Progenitor cell of endocrine pancreas (in vitro differentiated cells): ENCODE measurements around the gene WFDC9. TPM values are rescaled to one million over a fixed set of nuclear protein-coding genes. Genes with fewer than 3 reads are reported as not detected.
"Not testable (repeated sequence)": the region's sequence is repeated elsewhere in the genome, so short reads cannot be mapped to it uniquely, and the experiment has no call there.

Source experiments
- DNase-seq: peaks from one replicate; pipeline ENCODE4 v3.0.0; 2021; ENCODE audit warnings: low spot score; ENCODE audit not compliant: unreplicated experiment
- H3K27ac Mint-ChIP-seq: 2 replicates; pipeline ENCODE4 v1.8.0; 2021; ENCODE audit warnings: mild to moderate bottlenecking, moderate library complexity, mixed read lengths
- H3K27me3 Mint-ChIP-seq: 2 replicates; pipeline ENCODE4 v1.8.0; 2021; ENCODE audit warnings: mixed read lengths
- H3K36me3 Mint-ChIP-seq: 2 replicates; pipeline ENCODE4 v1.8.0; 2022; ENCODE audit warnings: mixed read lengths; ENCODE audit not compliant: insufficient read depth
- H3K4me1 Mint-ChIP-seq: 2 replicates; pipeline ENCODE4 v1.8.0; 2021; ENCODE audit warnings: low read depth, mixed read lengths
- H3K4me3 Mint-ChIP-seq: 2 replicates; pipeline ENCODE4 v1.8.0; 2021; ENCODE audit warnings: low read depth, mild to moderate bottlenecking, moderate library complexity, mixed read lengths
- H3K9me3 Mint-ChIP-seq: 2 replicates; pipeline ENCODE4 v1.8.0; 2021; ENCODE audit warnings: low read depth, mixed read lengths
- long read RNA-seq: library from polyadenylated mRNA; unstranded; transcript quantifications from one replicate; pipeline ENCODE4 v2.0.0, GENCODE V29; 2020
- total RNA-seq: library from RNA; stranded (reverse); gene quantifications from 2 replicates; pipeline ENCODE4 v1.2.1, GENCODE V29; 2021
- TF ChIP-seq, protein P1 (sequence below): fragments of 200-600 bp; sonication (generic); IDR thresholded peaks from one replicate; pipeline ENCODE4 v1.5.0; 2021; ENCODE audit warnings: antibody characterized with exemption, mild to moderate bottlenecking; ENCODE audit not compliant: unreplicated experiment

Gene WFDC9
- not detected in 2 replicates for total RNA-seq
- long read RNA-seq = 0 reads

- Mint-ChIP-seq H3K4me3 (no peak within 1 kb of the TSS), H3K27me3 (peaks cover 7% of the 10 kb centered on the region), H3K4me1 (peaks cover 1% of the 10 kb centered on the region), H3K9me3 (no peaks in the 10 kb centered on the region), H3K36me3 (no peaks in the 10 kb centered on the region), H3K27ac (no peak within 1 kb of the TSS)
- TF ChIP-seq, protein P1, sequence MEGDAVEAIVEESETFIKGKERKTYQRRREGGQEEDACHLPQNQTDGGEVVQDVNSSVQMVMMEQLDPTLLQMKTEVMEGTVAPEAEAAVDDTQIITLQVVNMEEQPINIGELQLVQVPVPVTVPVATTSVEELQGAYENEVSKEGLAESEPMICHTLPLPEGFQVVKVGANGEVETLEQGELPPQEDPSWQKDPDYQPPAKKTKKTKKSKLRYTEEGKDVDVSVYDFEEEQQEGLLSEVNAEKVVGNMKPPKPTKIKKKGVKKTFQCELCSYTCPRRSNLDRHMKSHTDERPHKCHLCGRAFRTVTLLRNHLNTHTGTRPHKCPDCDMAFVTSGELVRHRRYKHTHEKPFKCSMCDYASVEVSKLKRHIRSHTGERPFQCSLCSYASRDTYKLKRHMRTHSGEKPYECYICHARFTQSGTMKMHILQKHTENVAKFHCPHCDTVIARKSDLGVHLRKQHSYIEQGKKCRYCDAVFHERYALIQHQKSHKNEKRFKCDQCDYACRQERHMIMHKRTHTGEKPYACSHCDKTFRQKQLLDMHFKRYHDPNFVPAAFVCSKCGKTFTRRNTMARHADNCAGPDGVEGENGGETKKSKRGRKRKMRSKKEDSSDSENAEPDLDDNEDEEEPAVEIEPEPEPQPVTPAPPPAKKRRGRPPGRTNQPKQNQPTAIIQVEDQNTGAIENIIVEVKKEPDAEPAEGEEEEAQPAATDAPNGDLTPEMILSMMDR = no peak
- no peak for DNase-seq
Observed at GRCh38 chr20:45631184-45631583, at the start of gene WFDC9. Gene WFDC9 (minus strand): TSS chr20:45631284. CDS start chr20:45610181, 21,103 bp downstream.

DNA sequence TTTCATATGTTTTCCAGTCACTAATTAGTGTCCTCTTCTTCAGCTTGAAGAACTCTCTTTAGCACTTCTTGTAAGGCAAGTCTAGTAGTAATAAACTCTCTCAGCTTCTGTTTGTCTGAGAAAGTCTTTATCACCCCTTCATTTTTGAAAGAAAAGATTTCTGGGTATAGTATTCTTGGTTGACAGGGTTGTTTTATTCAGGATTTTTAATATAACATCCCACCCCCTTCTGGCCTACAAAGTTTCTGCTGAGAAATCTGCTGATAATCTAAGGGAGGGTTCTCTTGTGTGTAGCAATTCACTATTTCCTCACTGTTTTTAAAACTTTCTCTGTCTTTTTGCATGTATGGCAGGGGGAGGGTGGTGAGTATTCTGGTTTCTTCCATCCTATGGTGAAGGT, 48.6 kb upstream of the WFDC9 start:
- no peak for DNase-seq
- peaks cover 15% of the 10 kb centered on the region for H3K9me3 Mint-ChIP-seq
- no peak overlapping the region for H3K4me3 Mint-ChIP-seq
- no peaks in the 10 kb centered on the region for H3K36me3 Mint-ChIP-seq
- peaks cover 5% of the 10 kb centered on the region for H3K27me3 Mint-ChIP-seq
- TF ChIP-seq, protein P1 = no peak
- H3K4me1 Mint-ChIP-seq = no peaks in the 10 kb centered on the region
- no peak overlapping the region for H3K27ac Mint-ChIP-seq

- DNase-seq = no peak
- H3K27ac Mint-ChIP-seq = no peak overlapping the region
- H3K36me3 Mint-ChIP-seq = no peaks in the 10 kb centered on the region
- TF ChIP-seq, protein P1 = no peak
- H3K4me1 Mint-ChIP-seq = no peaks in the 10 kb centered on the region
- H3K4me3 Mint-ChIP-seq = no peak overlapping the region
- peaks cover 16% of the 10 kb centered on the region for H3K9me3 Mint-ChIP-seq
- H3K27me3 Mint-ChIP-seq = no peaks in the 10 kb centered on the region
Observed at GRCh38 chr20:45672765-45673164, 41.7 kb upstream of the WFDC9 start.

DNA sequence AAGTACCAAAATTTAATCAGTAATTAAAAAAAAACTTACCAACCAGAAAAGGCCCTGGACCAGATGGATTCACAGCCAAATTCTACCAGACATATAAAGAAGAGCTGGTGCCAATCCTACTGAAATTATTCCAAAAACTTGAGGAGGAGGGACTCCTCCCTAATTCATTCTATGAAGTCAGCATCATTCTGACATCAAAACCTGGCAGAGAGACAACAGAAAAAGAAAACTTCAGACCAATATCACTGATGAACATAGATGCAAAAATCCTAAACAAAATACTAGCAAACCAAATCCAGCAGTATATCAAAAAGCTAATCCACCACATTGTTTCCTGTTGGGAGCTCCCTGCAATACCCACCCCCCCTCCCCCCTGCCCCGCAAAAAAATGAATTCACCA, 39.1 kb upstream of the WFDC9 start, which contains the start of gene WFDC11:
Gene WFDC11, minus strand, starts transcription at position 101 of the 400 bp plus-strand sequence. CDS start 19,639 bp downstream, outside the sequence.
- no peaks in the 10 kb centered on the region for H3K4me1 Mint-ChIP-seq
- peaks cover 13% of the 10 kb centered on the region for H3K9me3 Mint-ChIP-seq
- no peaks in the 10 kb centered on the region for H3K36me3 Mint-ChIP-seq
- H3K4me3 Mint-ChIP-seq = no peak within 1 kb of the TSS
- no peak within 1 kb of the TSS for H3K27ac Mint-ChIP-seq
- H3K27me3 Mint-ChIP-seq = no peaks in the 10 kb centered on the region
- TF ChIP-seq, protein P1 = no peak
- DNase-seq = no peak

DNA sequence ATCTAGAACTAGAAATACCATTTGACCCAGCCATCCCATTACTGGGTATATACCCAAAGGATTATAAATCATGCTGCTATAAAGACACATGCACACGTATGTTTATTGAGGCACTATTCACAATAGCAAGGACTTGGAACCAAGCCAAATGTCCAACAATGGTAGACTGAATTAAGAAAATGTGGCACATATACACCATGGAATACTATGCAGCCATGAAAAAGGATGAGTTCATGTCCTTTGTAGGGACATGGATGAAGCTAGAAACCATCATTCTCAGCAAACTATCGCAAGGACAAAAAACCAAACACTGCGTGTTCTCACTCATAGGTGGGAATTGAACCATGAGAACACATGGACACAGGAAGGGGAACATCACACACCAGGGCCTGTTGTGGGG, 26.0 kb upstream of the WFDC9 start:
- H3K36me3 Mint-ChIP-seq, H3K4me3 Mint-ChIP-seq, H3K27me3 Mint-ChIP-seq, H3K4me1 Mint-ChIP-seq, DNase-seq, H3K27ac Mint-ChIP-seq: not testable (repeated sequence)
- H3K9me3 Mint-ChIP-seq = peaks cover 17% of the 10 kb centered on the region

DNA sequence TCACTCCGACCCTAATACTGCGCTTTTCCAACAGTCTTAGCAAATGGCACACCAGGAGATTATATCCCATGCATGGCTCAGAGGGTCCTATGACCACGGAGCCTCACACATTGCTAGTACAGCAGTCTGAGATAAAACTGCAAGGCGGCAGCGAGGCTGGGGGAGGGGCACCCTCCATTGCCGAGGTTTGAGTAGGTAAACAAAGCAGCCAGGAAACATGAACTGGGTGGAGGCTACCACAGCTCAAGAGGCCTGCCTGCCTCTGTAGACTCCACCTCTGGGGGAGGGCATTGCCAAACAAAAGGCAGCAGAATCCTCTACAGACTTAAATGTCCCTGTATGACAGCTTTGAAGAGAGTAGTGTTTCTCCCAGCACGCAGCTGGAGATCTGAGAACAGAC, 20.6 kb upstream of the WFDC9 start:
- H3K4me3 Mint-ChIP-seq, H3K36me3 Mint-ChIP-seq, H3K27ac Mint-ChIP-seq, DNase-seq, H3K27me3 Mint-ChIP-seq, H3K4me1 Mint-ChIP-seq: not testable (repeated sequence)
- H3K9me3 Mint-ChIP-seq = peaks cover 12% of the 10 kb centered on the region
